HepG2 (cell line): ENCODE measurements around the gene HDGF. TPM values are rescaled to one million over a fixed set of nuclear protein-coding genes. Genes with fewer than 3 reads are reported as not detected.
A peak's percentile ranks its signal among the peaks of the same experiment; 100 is the strongest.

Experiments used
- CEBPB ChIP-seq: IDR thresholded peaks from 2 replicates; pipeline ENCODE4 v1.6.1; 2011; ENCODE audit warnings: low read depth, low read length, improper control_type of control experiment, borderline replicate concordance
- DR1 ChIP-seq: sonication (generic); formaldehyde crosslinking; IDR thresholded peaks from 2 replicates; pipeline ENCODE4 v1.8.0; 2021; ENCODE audit warnings: mild to moderate bottlenecking, missing genetic modification reagents, inconsistent platforms
- ELF3 ChIP-seq: IDR thresholded peaks from 2 replicates; pipeline ENCODE4 v1.6.1; 2016; ENCODE audit warnings: missing genetic modification reagents, missing compliant biosample characterization
- GABPA ChIP-seq, 2 experiments: IDR thresholded peaks; 2 replicates each; pipeline ENCODE4 v1.6.1; 2011 to 2016; ENCODE audit warnings: low read depth in 2 of 2, low read length in 1 of 2, missing biosample characterization in 1 of 2, missing genetic modification characterization in 1 of 2
- HOXA7 ChIP-seq: sonication (generic); formaldehyde crosslinking; IDR thresholded peaks from 2 replicates; pipeline ENCODE4 v1.8.1; 2022; ENCODE audit warnings: mild to moderate bottlenecking, missing genetic modification reagents, moderate library complexity
- KLF6 ChIP-seq: IDR thresholded peaks from 2 replicates; pipeline ENCODE4 v1.8.0; 2016; ENCODE audit warnings: missing biosample characterization, missing genetic modification reagents
- NCOA2 ChIP-seq: sonication (generic); formaldehyde crosslinking; IDR thresholded peaks from 2 replicates; pipeline ENCODE4 v1.8.0; 2022; ENCODE audit warnings: inconsistent platforms
- NCOA5 ChIP-seq: sonication (generic); formaldehyde crosslinking; IDR thresholded peaks from 2 replicates; pipeline ENCODE4 v1.4.0; 2020; ENCODE audit warnings: missing genetic modification reagents
- NR2F2 ChIP-seq: IDR thresholded peaks from 2 replicates; pipeline ENCODE4 v1.6.1; 2012; ENCODE audit warnings: low read depth, inconsistent platforms, borderline replicate concordance
- NR3C1 ChIP-seq: sonication (generic); formaldehyde crosslinking; IDR thresholded peaks from 2 replicates; pipeline ENCODE4 v1.4.0; 2020; ENCODE audit warnings: missing genetic modification reagents
- PCBP1 ChIP-seq: fragments of 200-400 bp; formaldehyde crosslinking; IDR thresholded peaks from 2 replicates; pipeline ENCODE4 v1.6.1; 2017; ENCODE audit warnings: mild to moderate bottlenecking, low read depth, low read length, borderline replicate concordance
- SETDB1 ChIP-seq: sonication (generic); formaldehyde crosslinking; IDR thresholded peaks from 2 replicates; pipeline ENCODE4 v1.5.1; 2020; ENCODE audit warnings: missing genetic modification reagents, mild to moderate bottlenecking, borderline replicate concordance
- SOX5 ChIP-seq: IDR thresholded peaks from 2 replicates; pipeline ENCODE4 v1.6.1; 2016; ENCODE audit warnings: borderline replicate concordance
- ZMYM4 ChIP-seq: sonication (generic); formaldehyde crosslinking; IDR thresholded peaks from 2 replicates; pipeline ENCODE4 v1.8.1; 2023; ENCODE audit warnings: mild to moderate bottlenecking, missing genetic modification reagents
- ZNF225 ChIP-seq: sonication (generic); formaldehyde crosslinking; IDR thresholded peaks from 2 replicates; pipeline ENCODE4 v1.4.0; 2020; ENCODE audit warnings: mild to moderate bottlenecking, missing genetic modification reagents
- ZNF343 ChIP-seq: sonication (generic); formaldehyde crosslinking; IDR thresholded peaks from 2 replicates; pipeline ENCODE4 v1.4.0; 2020; ENCODE audit warnings: mild to moderate bottlenecking, missing genetic modification reagents
- ZNF451 ChIP-seq: sonication (generic); formaldehyde crosslinking; IDR thresholded peaks from 2 replicates; pipeline ENCODE4 v1.5.0; 2020; ENCODE audit warnings: mild to moderate bottlenecking, missing genetic modification reagents
- ZNF460 ChIP-seq: sonication (generic); formaldehyde crosslinking; IDR thresholded peaks from 2 replicates; pipeline ENCODE4 v1.5.1; 2020; ENCODE audit warnings: missing genetic modification reagents, mild to moderate bottlenecking, borderline replicate concordance
- ZNF619 ChIP-seq: sonication (generic); formaldehyde crosslinking; IDR thresholded peaks from 2 replicates; pipeline ENCODE4 v1.4.0; 2020; ENCODE audit warnings: mild to moderate bottlenecking, missing genetic modification reagents
- ZNF775 ChIP-seq: sonication (generic); formaldehyde crosslinking; IDR thresholded peaks from 2 replicates; pipeline ENCODE4 v1.4.0; 2020; ENCODE audit warnings: missing genetic modification reagents, mild to moderate bottlenecking, moderate library complexity, borderline replicate concordance
- ZSCAN12 ChIP-seq: sonication (generic); formaldehyde crosslinking; IDR thresholded peaks from 2 replicates; pipeline ENCODE4 v1.9.0; 2021; ENCODE audit warnings: mild to moderate bottlenecking, missing genetic modification reagents
- polyA plus RNA-seq, 8 experiments: library from polyadenylated mRNA; depleted of rRNA in 3 of 8; stranded (reverse) in 7 of 8; unstranded in 1 of 8; fragments of >200 nt; fragmentation: Illumina TruSeq in 4 of 8; extraction: Trizol in 4 of 8; gene quantifications; 2 replicates each; pipeline versions ENCODE4 v1.2.1 to v1.2.3, GENCODE V29; 2011 to 2016; ENCODE audit warnings: low read depth in 4 of 8, missing spikeins in 1 of 8, mixed read lengths in 1 of 8; ENCODE audit not compliant: insufficient read depth in 1 of 8
- total RNA-seq, 5 experiments: library from RNA; depleted of rRNA; stranded (reverse); fragments of >200 nt; fragmentation: Illumina TruSeq; extraction: Trizol; gene quantifications; 2 replicates each; pipeline ENCODE4 v1.2.3, GENCODE V29; 2016; ENCODE audit warnings: low read depth in 1 of 5
- TF ChIP-seq, protein P1 (sequence below): sonication (generic); formaldehyde crosslinking; IDR thresholded peaks from 2 replicates; pipeline ENCODE4 v1.9.0; 2021; ENCODE audit warnings: missing genetic modification reagents, borderline replicate concordance
- TF ChIP-seq, protein P2 (sequence below): IDR thresholded peaks from 2 replicates; pipeline ENCODE4 v1.6.1; 2016; ENCODE audit warnings: control low read depth
- TF ChIP-seq, protein P3 (sequence below): sonication (generic); formaldehyde crosslinking; IDR thresholded peaks from 2 replicates; pipeline ENCODE4 v1.5.0; 2020; ENCODE audit warnings: mild to moderate bottlenecking, missing genetic modification reagents
- TF ChIP-seq, protein P4 (sequence below): sonication (generic); formaldehyde crosslinking; conservative IDR thresholded peaks from 2 replicates; pipeline ENCODE4 v1.8.0; 2022; ENCODE audit warnings: low read depth, missing genetic modification reagents

HDGF gene
- total and polyA plus RNA-seq, 2 of the 13 experiments (the other 11 are each of a cell fraction or from before 2014, with no cell fraction given): 156 to 196 TPM

DNA sequence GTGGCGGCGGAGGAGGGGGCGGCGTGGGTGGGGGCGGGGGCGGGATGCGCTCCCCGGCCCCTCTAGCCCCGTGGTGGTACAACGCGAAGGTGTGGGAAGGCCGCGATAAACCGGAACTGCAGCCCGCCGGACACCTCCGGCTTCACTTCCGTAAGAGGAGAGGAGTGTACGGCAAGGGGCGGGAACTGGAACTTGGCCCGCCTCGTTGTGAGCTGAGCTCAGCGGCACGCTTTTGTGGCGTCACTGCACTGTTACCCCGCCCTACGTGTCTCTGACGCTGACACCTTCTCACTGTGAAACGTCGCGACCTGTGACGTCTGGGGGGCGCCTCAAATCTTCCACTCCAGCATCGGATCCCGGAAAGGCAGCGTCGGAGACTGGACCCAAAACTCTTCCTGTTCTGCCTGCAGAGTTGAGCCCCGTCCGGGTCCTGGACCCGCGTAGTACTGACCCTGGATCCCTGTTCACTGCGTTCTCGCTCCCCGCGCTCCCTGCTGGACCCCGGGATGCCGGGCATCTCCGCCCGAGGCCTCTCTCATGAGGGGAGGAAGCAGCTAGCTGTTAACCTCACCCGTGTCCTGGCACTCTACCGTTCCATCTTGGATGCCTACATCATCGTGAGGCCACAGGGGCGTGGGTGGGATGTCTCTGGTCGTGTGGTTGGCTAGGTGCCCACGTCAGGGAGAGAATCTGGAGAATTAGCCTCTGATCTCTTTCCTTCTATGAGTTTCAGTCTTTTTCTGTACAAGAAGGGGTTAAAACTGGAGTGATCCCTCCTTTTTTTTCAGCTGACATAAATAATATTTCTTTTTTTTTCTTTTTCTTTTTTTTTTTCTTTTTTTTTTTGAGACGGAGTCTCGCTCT, 22.6 kb downstream of the HDGF start, which contains the start of gene ISG20L2 (continued):
- TF ChIP-seq, protein P1, sequence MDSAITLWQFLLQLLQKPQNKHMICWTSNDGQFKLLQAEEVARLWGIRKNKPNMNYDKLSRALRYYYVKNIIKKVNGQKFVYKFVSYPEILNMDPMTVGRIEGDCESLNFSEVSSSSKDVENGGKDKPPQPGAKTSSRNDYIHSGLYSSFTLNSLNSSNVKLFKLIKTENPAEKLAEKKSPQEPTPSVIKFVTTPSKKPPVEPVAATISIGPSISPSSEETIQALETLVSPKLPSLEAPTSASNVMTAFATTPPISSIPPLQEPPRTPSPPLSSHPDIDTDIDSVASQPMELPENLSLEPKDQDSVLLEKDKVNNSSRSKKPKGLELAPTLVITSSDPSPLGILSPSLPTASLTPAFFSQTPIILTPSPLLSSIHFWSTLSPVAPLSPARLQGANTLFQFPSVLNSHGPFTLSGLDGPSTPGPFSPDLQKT: no peak
- TF ChIP-seq, protein P2, sequence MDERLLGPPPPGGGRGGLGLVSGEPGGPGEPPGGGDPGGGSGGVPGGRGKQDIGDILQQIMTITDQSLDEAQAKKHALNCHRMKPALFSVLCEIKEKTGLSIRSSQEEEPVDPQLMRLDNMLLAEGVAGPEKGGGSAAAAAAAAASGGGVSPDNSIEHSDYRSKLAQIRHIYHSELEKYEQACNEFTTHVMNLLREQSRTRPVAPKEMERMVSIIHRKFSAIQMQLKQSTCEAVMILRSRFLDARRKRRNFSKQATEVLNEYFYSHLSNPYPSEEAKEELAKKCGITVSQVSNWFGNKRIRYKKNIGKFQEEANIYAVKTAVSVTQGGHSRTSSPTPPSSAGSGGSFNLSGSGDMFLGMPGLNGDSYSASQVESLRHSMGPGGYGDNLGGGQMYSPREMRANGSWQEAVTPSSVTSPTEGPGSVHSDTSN (CRISPR knock-in tag): no peak
- TF ChIP-seq SETDB1: no peak
- no peak for TF ChIP-seq KLF6 (CRISPR knock-in tag)
- TF ChIP-seq ZNF460 (CRISPR knock-in tag): no peak
- TF ChIP-seq ZMYM4: peak; percentile 56
- TF ChIP-seq HOXA7 (CRISPR knock-in tag): no peak
- no peak; the same call in 1 of the 2 replicates for TF ChIP-seq PCBP1
- TF ChIP-seq, protein P3, sequence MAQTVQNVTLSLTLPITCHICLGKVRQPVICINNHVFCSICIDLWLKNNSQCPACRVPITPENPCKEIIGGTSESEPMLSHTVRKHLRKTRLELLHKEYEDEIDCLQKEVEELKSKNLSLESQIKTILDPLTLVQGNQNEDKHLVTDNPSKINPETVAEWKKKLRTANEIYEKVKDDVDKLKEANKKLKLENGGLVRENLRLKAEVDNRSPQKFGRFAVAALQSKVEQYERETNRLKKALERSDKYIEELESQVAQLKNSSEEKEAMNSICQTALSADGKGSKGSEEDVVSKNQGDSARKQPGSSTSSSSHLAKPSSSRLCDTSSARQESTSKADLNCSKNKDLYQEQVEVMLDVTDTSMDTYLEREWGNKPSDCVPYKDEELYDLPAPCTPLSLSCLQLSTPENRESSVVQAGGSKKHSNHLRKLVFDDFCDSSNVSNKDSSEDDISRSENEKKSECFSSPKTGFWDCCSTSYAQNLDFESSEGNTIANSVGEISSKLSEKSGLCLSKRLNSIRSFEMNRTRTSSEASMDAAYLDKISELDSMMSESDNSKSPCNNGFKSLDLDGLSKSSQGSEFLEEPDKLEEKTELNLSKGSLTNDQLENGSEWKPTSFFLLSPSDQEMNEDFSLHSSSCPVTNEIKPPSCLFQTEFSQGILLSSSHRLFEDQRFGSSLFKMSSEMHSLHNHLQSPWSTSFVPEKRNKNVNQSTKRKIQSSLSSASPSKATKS: no peak
- TF ChIP-seq ZNF343 (CRISPR knock-in tag): no peak
- TF ChIP-seq ZNF775 (CRISPR knock-in tag): no peak
- no peak for TF ChIP-seq NR3C1 (CRISPR knock-in tag)
- no peak for TF ChIP-seq NCOA5 (CRISPR knock-in tag)
- TF ChIP-seq, protein P4, sequence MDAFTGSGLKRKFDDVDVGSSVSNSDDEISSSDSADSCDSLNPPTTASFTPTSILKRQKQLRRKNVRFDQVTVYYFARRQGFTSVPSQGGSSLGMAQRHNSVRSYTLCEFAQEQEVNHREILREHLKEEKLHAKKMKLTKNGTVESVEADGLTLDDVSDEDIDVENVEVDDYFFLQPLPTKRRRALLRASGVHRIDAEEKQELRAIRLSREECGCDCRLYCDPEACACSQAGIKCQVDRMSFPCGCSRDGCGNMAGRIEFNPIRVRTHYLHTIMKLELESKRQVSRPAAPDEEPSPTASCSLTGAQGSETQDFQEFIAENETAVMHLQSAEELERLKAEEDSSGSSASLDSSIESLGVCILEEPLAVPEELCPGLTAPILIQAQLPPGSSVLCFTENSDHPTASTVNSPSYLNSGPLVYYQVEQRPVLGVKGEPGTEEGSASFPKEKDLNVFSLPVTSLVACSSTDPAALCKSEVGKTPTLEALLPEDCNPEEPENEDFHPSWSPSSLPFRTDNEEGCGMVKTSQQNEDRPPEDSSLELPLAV: no peak
- TF ChIP-seq ZNF451 (CRISPR knock-in tag): peak; percentile 56; the same call in 1 of the 2 replicates
- no peak for TF ChIP-seq ZSCAN12 (CRISPR knock-in tag)
- no peak for TF ChIP-seq DR1
- TF ChIP-seq ZNF619: no peak
- TF ChIP-seq NR2F2: no peak
- peak; percentile 73 for TF ChIP-seq ELF3 (CRISPR knock-in tag)
- no peak for TF ChIP-seq ZNF225 (CRISPR knock-in tag)
- no peak for TF ChIP-seq NCOA2 (CRISPR knock-in tag)
- TF ChIP-seq CEBPB: no peak
- TF ChIP-seq GABPA (IDR thresholded peaks at IDR 0.05; ENCODE audit: low read depth, low read length): peak; percentile 73
- peak; percentile 91 for TF ChIP-seq GABPA (CRISPR knock-in tag; IDR thresholded peaks at IDR 0.05; ENCODE audit: low read depth)
- peak; percentile 12; the same call in 1 of the 2 replicates for TF ChIP-seq SOX5 (CRISPR knock-in tag)
